GM12891 (cell line): ENCODE data around the gene STIM1.

Experiments
- PAX5 ChIP-seq: IDR thresholded peaks from 2 replicates; pipeline ENCODE4 v1.6.1; 2011; ENCODE audit warnings: low read length, moderate library complexity, mild to moderate bottlenecking; ENCODE audit not compliant: insufficient read depth, severe bottlenecking
- POLR2A ChIP-seq: IDR thresholded peaks from 2 replicates; pipeline ENCODE4 v1.6.1; 2011; ENCODE audit warnings: low read depth, low read length, control low read depth
- POLR2AphosphoS5 ChIP-seq: IDR thresholded peaks from 2 replicates; pipeline ENCODE4 v1.6.1; 2011; ENCODE audit warnings: low read depth, low read length, control low read depth
- POU2F2 ChIP-seq: IDR thresholded peaks from 2 replicates; pipeline ENCODE4 v1.6.1; 2011; ENCODE audit warnings: low read depth, mild to moderate bottlenecking, control low read depth, low read length, moderate library complexity
- SPI1 ChIP-seq: IDR thresholded peaks from 2 replicates; pipeline ENCODE4 v1.6.1; 2011; ENCODE audit warnings: low read depth, low read length, control low read depth
- TAF1 ChIP-seq: IDR thresholded peaks from 2 replicates; pipeline ENCODE4 v1.6.1; 2011; ENCODE audit warnings: low read depth, low read length, control low read depth

GRCh38 chr11:4039011-4039410, 183.5 kb downstream of the STIM1 start:
- TF ChIP-seq TAF1 (no peak), SPI1 (no peak), POLR2A (no peak), POLR2AphosphoS5 (no peak), PAX5 (no peak), POU2F2 (no peak)
